RCC 7860 (cell line): ENCODE measurements around the gene METTL25.
A peak's percentile ranks its signal among the peaks of the same experiment; 100 is the strongest.

ENCODE experiments used
- DNase-seq: peaks from one replicate; pipeline ENCODE4 v3.0.0-alpha.2; 2015; ENCODE audit warnings: low spot score
- FAIRE-seq: peaks from 2 replicates; lab custom pipeline; 2012; peaks lifted over from hg19 to GRCh38; lab: Jason Lieb, UNC

Gene METTL25

DNA sequence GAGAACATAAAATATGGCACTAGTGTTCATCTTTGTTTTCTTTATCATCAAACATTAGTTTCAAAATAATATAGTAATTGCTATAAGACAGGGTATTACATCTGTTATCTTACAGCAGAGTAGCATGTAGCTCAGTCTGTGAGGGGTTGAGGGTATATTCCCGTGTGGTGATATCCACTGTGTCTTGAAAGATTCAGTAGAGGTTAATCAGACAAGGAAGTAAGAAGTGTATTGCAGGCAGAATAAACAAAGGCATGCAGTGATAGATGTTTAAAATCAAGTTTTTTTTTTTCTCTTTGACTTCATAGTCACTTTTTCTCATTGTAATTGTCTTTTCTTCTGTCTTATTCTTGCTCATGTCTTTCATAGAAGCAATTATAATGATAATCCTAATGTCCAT lies 48.3 kb downstream of the METTL25 start:
- FAIRE-seq (no peak), DNase-seq (no peak)

DNA sequence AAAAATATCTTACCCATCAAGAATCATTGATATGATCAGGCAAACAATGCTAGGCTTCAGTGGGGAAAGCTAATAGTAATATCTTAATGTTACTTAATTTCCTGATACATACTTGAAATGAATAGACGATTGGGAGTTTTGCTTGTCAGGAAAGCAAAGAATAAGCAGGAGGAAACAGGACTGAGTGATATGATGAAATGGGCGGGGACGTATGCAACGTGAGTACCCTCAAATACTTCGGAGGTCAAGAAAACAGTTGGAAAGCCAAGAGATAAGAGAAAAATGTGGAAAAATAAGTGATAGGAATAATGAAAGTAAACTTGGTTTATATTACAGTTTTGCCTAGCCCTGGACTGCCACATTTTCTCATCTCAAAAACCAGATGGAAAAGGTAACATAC lies 49.2 kb downstream of the METTL25 start:
- DNase-seq, result no peak
- no peak for FAIRE-seq

DNA sequence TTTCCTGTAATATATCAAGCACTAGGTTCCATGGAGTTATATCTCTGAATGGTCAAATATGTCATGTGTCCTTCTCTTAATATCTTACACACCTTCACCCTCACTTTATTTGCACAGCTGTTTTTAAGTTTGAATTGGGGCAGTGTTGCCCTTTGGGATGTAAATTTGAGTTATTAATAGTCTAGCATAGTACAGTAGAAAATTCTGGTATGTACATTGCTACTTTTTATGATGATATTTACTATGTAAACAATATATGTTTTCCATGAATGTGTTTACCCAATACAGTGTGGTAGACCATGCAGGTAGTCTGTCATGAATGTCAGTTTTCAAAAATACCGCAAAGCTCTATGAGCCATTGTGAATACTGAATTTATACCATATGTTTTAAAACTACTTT lies 50.5 kb downstream of the METTL25 start:
- FAIRE-seq, result no peak

DNA sequence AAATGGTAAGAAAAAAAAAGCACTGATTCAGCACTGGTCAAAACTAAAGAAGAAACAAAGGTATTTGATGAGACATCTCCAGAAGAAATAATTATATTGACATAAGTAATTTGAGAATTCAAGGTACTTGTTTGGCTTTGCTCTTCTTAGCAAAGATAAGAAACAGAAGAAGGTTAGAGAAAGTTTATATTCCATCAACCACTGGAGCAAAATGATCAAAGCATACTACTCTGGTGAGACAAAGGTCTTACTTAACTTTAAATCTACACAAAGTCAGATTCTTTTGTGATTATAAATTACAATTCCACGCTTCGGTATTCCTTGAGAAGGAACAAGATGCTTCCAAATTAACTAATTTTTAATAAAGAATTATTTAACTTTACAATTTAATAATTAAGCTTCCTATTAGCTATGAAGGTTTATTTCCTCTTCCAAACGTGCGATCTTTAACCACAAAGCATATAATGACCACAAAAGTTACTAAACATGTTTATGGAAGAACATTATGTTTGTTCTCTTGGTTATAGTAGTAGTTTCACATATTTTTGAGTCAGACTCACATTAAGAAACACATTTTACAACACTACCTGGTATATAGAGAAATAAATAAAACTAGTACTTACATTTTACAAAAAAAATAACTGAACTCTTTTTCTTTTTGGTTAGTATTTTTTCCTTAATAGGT lies 53.4 kb downstream of the METTL25 start:
- peak; percentile 17 for FAIRE-seq
- DNase-seq, result no peak

More for the DNA sequence above, 50.5 kb downstream of the METTL25 start:
- DNase-seq, result no peak

DNA sequence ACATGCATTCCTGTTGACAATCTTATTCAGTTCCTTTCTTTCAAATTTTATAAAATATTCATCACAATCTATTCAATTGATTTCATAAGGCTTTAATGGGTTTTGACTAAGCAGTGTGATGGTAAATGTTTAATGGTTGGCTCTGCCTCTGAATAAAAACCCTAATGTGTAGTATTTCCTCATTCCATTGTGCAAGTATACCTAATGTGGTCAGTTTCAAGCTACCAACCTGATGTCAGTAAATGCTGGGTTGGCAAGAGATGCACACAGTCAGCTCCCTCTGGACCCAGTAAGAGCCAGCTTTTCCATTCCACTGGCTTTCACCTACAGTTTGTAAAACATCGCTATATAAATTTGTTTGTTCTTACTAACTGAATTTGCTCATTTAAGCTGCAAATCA lies 53.9 kb downstream of the METTL25 start:
- DNase-seq (peak; percentile 49), FAIRE-seq (peak; percentile 87)

DNA sequence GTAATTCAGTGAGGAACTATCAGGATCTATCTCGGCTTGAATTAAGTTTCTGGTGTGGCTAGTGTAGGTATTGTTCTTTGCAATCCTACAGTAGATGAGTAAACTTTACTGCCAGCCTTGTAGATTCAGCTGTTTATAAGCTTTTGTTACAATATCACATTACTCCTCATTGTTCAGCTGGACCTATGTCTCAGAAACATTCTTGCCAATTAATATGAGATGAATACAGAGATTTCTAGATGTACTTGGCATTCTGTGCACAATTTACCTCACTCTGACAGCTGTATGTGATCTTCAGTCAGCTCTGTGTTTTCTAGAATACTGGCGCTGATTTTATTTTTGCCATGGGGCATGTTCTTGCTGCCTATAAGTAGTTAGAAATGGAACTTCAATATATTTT lies 55.7 kb downstream of the METTL25 start:
- no peak for DNase-seq
- FAIRE-seq, result no peak

DNA sequence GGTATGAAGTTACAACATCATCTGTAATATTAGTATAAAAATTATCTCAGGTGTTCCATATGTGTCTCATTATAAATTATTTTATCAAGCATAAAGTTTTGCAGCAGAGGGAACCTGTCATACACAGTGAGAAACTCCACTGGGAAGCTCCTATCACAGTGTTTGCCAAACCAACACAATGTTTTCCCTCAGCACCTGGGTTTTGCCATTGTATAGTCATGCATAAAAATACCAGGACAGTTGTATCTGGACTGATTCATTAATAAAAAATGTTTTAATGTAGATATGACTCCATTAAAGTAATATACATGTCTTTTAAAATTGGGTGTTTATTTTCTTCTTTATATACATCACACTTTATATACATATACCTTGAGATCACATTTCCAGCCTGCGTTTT lies 56.6 kb downstream of the METTL25 start:
- FAIRE-seq, result no peak
- DNase-seq, result peak; percentile 41

DNA sequence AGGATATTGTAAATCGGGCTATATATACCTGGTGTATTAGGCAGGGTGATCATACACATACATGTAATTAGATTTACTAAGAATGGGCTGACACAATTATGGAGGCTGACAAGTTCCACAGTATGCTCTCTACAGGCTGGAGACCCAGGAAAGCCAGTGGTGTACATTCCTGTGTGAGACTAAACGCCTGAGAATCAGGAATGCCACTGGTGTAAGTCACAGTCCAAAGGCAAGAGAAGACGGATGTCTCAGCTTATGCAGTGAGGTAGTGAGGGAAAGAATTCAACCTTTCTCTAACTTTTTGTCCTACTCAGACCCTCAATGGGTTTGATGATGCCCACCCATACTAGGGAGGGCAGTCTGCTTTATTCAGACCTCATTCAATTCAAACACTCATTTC lies 57.1 kb downstream of the METTL25 start:
- DNase-seq (peak; percentile 83), FAIRE-seq (peak; percentile 82)

DNA sequence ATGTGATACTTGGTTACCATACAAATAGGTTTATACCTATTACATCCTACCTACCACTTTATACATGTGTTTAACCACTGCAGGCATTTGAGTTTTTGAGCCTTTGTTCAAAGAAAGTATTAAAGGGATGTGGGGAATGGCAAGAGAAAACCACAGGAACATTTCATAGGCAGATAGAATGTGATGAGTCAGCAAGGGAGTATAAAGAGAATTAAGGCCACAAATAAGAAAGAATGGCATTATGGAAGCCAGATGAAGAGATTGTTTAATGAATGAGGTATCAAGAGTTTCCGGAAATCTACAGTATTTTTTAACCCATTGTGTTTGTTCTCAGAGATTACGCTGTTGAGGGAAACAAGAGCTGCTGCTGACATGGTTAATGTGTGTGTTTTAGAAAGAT lies 66.9 kb downstream of the METTL25 start:
- peak; percentile 73 for FAIRE-seq
- peak; percentile 71 for DNase-seq

DNA sequence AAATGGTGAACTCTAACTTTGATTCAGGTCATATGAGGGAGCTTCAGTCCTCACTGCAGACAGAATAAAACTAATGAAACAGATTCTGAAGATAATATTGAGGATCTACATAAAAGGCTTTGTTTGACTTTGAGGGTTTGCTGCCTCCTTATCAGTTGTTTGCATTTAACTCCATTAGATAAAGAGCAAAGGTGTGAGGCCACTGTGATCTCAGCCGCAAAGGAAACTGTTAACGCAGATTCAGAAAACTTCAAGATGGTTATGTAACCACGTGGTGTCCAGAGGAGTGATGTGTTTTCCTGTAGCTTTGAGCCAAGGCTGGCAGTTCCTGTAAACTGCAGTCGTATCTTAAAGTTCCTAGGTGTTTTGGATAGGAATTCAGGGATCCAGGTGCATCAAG lies 67.8 kb downstream of the METTL25 start:
- no peak for DNase-seq

DNA sequence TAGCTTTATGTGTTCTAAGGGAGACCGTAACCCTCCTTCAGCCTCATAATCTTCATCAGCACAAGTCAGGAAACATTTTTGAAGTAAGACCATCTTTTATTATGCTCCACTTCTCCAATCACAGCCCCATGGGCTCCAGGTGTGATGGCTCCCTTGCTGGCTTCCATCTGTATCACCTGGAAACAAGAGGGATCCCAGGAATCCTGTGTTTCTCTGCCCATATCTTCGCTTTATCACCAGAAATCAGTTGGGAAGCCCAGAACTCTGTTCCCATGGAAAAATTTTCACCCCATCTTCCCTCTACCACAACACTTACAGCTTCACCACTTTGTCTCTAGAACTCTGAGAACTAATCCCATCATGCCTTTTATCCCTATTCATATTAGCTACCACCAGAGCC lies 68.3 kb downstream of the METTL25 start:
- no peak for FAIRE-seq
- DNase-seq, result no peak

More for the DNA sequence above, 67.8 kb downstream of the METTL25 start:
- FAIRE-seq, result no peak

DNA sequence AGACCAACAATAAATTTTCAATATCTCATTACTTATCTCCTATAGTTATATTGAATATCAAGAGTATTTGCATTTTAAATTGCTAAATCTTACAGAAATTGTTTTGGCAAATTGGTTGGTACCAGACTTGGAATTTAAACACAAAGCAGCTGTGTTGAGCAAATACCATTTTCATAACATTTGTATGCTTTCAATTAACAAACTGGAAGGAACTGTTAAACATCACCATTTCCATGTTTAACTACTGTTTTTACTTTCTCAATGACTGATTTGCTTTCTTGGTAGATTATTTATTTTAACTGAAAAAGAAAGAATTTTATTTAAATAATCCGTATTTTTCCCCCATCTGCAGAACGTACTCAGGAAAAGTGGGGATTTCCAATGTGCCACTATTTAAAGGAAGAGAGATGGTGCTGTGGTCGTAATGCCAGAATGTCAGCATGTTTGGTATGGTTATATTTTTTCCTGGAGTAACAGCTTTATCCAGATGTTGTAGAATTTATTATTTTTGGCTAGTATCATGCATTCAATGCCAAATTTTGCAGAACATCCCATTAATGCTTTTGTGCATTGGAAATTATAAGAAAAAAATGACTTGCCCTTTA lies 72.3 kb downstream of the METTL25 start:
- DNase-seq, result no peak
- FAIRE-seq, result no peak

DNA sequence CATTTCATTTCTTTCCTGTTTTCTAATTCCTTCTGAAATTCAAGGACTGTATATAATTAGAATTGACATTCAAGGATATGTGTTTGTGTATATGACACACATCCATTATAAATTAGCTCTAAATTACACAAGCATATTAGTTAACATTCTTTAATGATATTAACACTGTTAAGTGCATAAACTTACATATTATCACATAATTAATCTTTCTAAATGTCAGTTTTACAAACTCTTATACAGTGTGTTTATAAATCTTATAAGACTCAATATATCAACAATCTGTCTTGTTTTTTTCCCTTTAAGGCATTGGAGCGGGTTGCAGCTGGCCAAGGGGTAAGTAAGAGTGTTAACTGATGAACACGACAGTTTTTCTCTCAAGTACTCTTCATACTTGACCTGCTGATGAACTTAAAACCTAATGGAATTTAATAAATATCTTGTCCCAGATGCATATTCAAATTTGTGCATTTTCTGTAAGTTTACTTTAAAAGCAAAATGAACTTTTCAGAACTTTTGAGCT lies 76.1 kb downstream of the METTL25 start:
- DNase-seq (no peak), FAIRE-seq (no peak)

DNA sequence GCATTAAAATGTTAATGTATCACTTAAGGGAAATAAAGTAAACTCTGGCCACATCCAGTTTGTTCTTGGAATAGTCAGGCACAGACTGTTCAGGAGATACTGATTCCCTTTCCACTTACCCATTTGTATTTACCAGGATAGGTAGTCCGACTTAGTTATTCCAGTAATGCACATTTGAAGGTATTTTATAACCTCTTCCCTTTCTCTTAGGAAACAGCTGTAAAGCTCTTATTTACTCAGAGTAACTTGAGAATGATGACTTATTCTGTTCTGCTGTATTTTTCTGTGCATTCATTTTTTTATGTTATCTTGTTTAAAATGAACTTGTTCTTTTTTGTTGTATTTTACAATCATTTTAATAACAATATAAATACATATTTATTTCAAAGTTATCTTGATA lies 78.0 kb downstream of the METTL25 start:
- FAIRE-seq, result peak; percentile 27
- no peak for DNase-seq

DNA sequence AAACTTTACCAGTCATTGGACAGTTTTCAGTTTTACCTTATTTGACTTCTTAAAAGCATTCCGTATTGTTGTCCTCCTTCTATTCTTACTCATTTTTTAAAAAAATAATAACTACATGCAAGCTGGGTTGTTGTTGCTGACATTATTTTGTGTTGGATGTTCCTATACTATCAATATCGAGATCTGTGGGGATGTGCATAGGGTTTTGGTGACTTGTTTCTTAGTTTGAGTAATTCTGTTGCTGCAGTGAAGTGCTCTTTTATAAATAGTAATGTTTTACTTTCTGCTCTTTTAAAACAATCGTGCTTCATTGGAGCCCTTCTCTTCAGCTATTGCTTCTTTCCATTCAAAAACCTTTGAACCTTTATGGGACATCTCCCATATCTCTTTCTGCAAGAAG lies 79.4 kb downstream of the METTL25 start:
- no peak for DNase-seq
- FAIRE-seq, result no peak

DNA sequence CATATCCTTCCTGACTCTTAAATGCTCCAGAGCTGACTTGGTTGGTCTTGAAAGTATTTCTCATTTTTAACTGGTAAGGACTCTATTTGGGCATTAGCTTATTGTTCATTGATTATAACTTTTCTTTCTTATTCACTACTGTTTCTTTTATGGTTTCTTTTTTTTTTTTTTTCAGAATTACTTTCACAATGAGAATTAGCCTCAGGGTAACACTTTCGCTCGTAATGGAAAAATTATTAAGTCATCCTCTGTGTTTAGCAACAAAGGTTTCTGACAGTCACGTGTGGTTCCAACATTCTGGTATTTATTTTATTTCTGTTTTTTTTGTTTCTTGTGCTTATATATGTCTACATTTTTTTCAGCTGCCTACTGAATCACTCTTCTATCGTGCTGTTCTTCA lies 80.0 kb downstream of the METTL25 start:
- FAIRE-seq, result no peak
- no peak for DNase-seq

DNA sequence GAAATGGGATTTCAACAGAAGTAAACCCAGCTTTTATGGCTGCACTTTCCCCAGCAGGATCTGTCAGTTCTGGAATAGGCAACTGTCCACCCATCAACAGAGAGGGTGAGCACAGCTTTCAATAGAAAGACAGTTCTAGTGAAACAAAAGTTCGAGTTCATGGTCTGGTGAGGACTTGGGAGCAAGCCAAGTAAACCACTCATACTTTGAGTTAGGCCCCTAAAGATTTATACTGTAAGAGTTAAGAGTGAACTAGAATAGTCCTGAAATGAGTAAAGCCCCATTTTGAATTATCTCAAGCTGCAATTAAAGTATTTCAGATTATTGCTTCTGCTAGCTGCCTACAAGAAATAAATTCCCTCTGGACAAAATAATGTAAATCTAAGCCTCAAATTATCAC lies 82.6 kb downstream of the METTL25 start:
- FAIRE-seq, result no peak

DNA sequence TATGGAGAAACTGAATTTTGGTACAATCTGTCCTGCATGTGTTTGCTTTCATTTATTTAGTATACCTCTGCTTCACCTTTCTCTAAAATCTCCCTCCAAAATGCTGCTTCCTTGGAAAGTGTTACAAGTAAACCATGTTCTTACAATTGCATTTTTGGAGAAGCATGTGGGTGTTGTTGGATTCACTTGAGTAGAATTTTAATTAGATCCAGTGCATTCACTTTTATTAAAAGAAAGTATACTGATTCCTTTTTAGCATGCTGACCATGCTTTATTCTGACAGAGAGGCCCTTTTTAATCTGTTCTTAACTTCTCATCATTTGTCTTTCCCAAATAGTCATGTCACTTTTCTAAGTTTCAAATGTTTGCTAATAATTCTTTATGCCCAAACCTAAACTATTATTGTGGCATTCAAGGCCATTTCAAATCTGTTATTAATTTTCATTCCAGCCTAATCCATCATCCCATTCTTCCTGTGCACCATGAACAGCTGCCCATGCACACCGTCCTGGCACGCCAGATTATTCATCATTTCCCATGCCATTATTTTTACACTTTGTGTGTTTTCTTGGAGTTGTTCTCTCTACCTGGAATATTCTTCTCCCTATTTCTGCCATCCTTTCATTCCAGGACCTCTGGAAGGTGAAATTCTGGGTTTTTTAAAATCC lies 90.7 kb downstream of the METTL25 start:
- no peak for FAIRE-seq

More for the DNA sequence above, 82.6 kb downstream of the METTL25 start:
- no peak for DNase-seq

DNA sequence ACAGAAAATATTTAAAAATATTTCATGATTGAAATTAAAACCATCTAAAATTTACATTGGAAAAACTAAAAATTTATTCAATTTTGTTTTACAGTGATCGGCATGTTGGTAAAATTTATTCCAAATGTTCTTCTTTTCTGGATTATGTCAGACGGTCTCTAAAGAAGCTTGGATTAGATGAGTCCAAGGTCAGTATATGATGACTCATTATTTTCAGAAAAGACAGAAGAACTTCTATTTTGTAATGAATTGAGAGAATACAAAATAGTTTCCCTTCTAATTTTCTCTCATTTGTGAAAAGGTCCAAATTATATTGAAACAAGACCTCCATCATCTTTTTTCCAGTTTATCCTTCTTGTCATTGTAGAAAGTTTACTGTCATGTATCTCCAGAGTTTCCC lies 98.3 kb downstream of the METTL25 start:
- no peak for FAIRE-seq

More for the DNA sequence above, 90.7 kb downstream of the METTL25 start:
- no peak for DNase-seq

DNA sequence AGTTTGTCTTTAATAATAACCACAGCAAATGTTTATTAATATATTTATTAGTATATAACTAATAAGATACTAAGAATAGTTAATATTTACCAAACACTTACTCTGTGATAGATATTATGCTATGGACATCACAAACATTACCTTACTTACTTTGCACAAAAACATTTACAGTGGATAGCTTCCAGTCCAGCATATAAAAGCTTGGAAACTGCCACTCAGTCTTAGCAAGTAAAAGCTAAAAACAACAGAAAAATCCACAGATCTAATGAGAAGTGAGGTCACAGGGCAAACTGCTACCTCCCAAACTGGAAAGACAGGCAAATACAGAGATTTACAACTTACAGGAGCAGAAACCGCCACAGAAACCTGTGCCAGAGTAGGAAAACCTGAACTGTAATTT lies 99.8 kb downstream of the METTL25 start:
- no peak for DNase-seq
- FAIRE-seq, result no peak

More for the DNA sequence above, 98.3 kb downstream of the METTL25 start:
- no peak for DNase-seq

DNA sequence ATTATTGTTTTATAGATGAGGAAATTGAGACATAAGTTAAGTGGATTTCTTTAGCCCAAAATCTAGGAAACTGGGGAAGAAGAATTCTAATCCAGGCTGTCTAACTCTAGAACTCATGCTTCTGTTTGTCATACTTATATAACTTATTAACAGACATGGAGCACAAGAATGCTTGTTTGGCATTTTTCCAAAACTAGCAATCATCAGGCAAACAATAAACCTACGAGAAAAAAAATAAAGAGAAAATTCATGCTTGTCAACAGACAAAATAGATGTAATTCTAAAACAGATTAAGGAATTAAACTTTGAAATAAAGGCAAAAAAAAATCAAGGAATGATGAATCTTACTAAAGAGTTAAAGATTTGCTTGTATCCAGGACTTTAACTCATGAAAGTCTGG lies 103.1 kb downstream of the METTL25 start:
- DNase-seq, result peak; percentile 50
- FAIRE-seq, result peak; percentile 73

DNA sequence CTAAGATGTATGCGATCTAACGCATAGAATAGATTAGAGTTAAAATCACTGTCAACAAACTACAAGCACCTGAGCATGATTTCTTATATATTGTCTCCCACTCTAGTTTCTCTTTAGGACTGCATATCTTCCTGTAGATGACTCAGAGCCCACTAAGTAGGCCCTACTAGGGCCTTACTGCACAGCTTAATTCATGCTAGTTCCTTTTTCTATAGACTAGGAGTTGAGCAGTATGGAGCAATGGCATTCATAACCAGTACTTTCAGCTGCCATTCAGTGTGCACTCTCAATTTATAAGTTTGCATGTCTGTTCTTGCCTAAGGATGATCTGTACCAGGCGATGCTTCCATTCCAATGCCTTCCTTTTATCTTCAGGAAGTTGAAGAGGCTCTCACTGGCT lies 103.5 kb downstream of the METTL25 start:
- FAIRE-seq (no peak), DNase-seq (peak; percentile 11)
